Right renal cortex interstitium (tissue), 3 donors: Measurements from ENCODE around the gene VPS33B. TPM values are rescaled to one million over a fixed set of nuclear protein-coding genes. Genes with fewer than 3 reads are reported as not detected.
A peak's percentile ranks its signal among the peaks of the same experiment; 100 is the strongest.

ENCODE experiments used
- DNase-seq, 3 donors: peaks; one replicate each; pipeline ENCODE4 v3.0.0-alpha.2; 2013; ENCODE audit warnings: low read depth in 3 of 3, low spot score in 2 of 3
- polyA plus RNA-seq, 3 donors: library from polyadenylated mRNA; unstranded; fragments of 120-200 nt; gene quantifications; one replicate each; pipeline ENCODE4 v1.2.1, GENCODE V29; 2013; ENCODE audit not compliant: insufficient read length in 3 of 3

VPS33B gene
- polyA plus RNA-seq, 3 donors: 16.8 to 20.3 (median 19.3) TPM

- DNase-seq: no peak
Measured at GRCh38 chr15:90986790-90987507, 35.4 kb downstream of the VPS33B start.

GRCh38 chr15:90982135-90982534 lies 40.3 kb downstream of the VPS33B start:
- DNase-seq: no peak

- DNase-seq: no peak
Measured at GRCh38 chr15:90981681-90982080, 40.7 kb downstream of the VPS33B start.

- DNase-seq: no peak
Measured at GRCh38 chr15:90979582-90979981, 42.8 kb downstream of the VPS33B start.

GRCh38 chr15:90974216-90974615 lies 48.2 kb downstream of the VPS33B start:
- no peak for DNase-seq

- DNase-seq: no peak
Measured at GRCh38 chr15:90972133-90972532, 50.3 kb downstream of the VPS33B start.

GRCh38 chr15:90970274-90970673 lies 52.1 kb downstream of the VPS33B start:
- no peak for DNase-seq

GRCh38 chr15:90968434-90968833 lies 54.0 kb downstream of the VPS33B start:
- DNase-seq: no peak

- DNase-seq: no peak
Measured at GRCh38 chr15:90967206-90967605, 55.2 kb downstream of the VPS33B start.

- no peak for DNase-seq
Measured at GRCh38 chr15:90966262-90966661, 56.1 kb downstream of the VPS33B start.

GRCh38 chr15:90962021-90962420 lies 60.4 kb downstream of the VPS33B start:
- DNase-seq: no peak

- DNase-seq: no peak
Measured at GRCh38 chr15:90960298-90961091, 61.9 kb downstream of the VPS33B start.

GRCh38 chr15:90959894-90960293 lies 62.5 kb downstream of the VPS33B start:
- DNase-seq: no peak

- DNase-seq: no peak
Measured at GRCh38 chr15:90959028-90959595, 63.3 kb downstream of the VPS33B start.

- no peak for DNase-seq
Measured at GRCh38 chr15:90957791-90958190, 64.6 kb downstream of the VPS33B start.

GRCh38 chr15:90957031-90957790 lies 65.2 kb downstream of the VPS33B start:
- DNase-seq: peak in 1 of 3 donors; percentile 19

- peak; percentile 52 to 70 (median 60) for DNase-seq
Measured at GRCh38 chr15:90956274-90957030, 65.9 kb downstream of the VPS33B start.

GRCh38 chr15:90955624-90956273 lies 66.6 kb downstream of the VPS33B start:
- no peak for DNase-seq

- peak in 2 of 3 donors; percentile 83 to 84 for DNase-seq
Measured at GRCh38 chr15:90954712-90955623, 67.4 kb downstream of the VPS33B start, which contains the start of gene RCCD1. Gene RCCD1 (plus strand): TSS chr15:90954884. CDS start chr15:90956735, 1,851 bp downstream.
